GM23338 (cell line): ENCODE data around the gene CCDC184.

Source experiments
- CREB1 ChIP-seq: fragments of 250-450 bp; sonication (Bioruptor Pico); IDR thresholded peaks from 2 replicates; pipeline ENCODE4 v1.5.0; 2020; ENCODE audit warnings: low read depth, mild to moderate bottlenecking, moderate library complexity
- EZH2 ChIP-seq: fragments of 200-600 bp; sonication (generic); IDR thresholded peaks from one replicate; pipeline ENCODE4 v1.8.0; 2017; ENCODE audit warnings: antibody characterized with exemption, mild to moderate bottlenecking, low read depth; ENCODE audit not compliant: unreplicated experiment
- EZH2phosphoT487 ChIP-seq: fragments of 200-600 bp; sonication (generic); IDR thresholded peaks from one replicate; pipeline ENCODE4 v1.8.1; 2018; ENCODE audit warnings: antibody characterized with exemption; ENCODE audit not compliant: unreplicated experiment
- NANOG ChIP-seq: IDR thresholded peaks from 2 replicates; pipeline ENCODE4 v1.6.1; 2016; ENCODE audit warnings: antibody characterized with exemption, borderline replicate concordance
- POLR2AphosphoS5 ChIP-seq: IDR thresholded peaks from 2 replicates; pipeline ENCODE4 v1.6.1; 2016; ENCODE audit warnings: antibody characterized with exemption, low read depth
- ZNF331 ChIP-seq: fragments of 250-450 bp; sonication (Bioruptor Pico); IDR thresholded peaks from 2 replicates; pipeline ENCODE4 v1.5.0; 2020; ENCODE audit warnings: low read depth, mild to moderate bottlenecking, moderate library complexity
- TF ChIP-seq, protein P1 (sequence below), 2 experiments: fragments of 200-600 bp in 1 of 2; sonication (generic) in 1 of 2; conservative IDR thresholded peaks; 2 replicates each; pipeline versions ENCODE4 v1.5.1 to v1.6.1; 2016 to 2017; ENCODE audit warnings: antibody characterized with exemption in 2 of 2, low read depth in 2 of 2, mild to moderate bottlenecking in 2 of 2, moderate library complexity in 1 of 2
- TF ChIP-seq, protein P2 (sequence below): IDR thresholded peaks from 2 replicates; pipeline ENCODE4 v1.6.1; 2016; ENCODE audit warnings: antibody characterized with exemption
- TF ChIP-seq, protein P3 (sequence below): IDR thresholded peaks from one replicate; pipeline ENCODE4 v1.6.1; 2018; ENCODE audit warnings: antibody characterized with exemption; ENCODE audit not compliant: unreplicated experiment

DNA sequence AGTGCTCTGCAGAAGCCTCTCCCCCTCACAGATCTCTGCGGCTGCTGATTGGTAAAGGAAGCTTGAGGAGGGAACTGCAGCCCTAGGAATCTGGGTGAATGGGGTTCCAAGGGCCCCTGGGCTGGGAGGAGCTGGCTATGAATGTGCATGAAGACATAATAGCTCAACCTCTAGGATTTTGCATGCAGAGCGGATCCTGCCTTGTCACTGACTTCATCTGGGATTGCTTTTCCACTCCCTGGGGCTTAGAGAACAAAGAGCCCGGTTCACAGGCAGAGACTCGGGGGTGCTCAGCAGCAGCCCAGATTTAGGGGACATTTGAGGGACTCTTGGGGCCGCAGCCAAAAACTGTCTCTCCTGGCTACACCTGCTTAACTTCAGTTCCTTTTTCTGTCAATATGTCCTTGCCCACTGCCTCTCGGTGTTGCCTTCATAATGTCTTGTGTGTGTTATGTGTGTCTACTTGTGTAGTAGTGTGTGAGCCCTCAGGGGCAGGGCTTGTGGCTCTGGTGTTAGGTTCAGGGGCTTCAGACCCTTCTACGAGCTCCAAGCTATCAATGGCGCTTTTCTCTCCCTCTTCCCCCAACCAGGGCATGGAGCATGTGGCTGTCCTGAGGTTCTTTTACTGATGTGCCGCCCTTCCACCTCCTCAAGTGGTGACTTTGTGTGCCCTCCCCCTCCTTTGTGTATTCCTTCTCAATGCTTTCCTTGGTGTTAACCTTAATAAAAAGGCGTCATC lies 1.9 kb downstream of the CCDC184 start:
- TF ChIP-seq EZH2 = no peak
- no peak for TF ChIP-seq EZH2phosphoT487
- no peak for TF ChIP-seq POLR2AphosphoS5
- TF ChIP-seq, protein P1, sequence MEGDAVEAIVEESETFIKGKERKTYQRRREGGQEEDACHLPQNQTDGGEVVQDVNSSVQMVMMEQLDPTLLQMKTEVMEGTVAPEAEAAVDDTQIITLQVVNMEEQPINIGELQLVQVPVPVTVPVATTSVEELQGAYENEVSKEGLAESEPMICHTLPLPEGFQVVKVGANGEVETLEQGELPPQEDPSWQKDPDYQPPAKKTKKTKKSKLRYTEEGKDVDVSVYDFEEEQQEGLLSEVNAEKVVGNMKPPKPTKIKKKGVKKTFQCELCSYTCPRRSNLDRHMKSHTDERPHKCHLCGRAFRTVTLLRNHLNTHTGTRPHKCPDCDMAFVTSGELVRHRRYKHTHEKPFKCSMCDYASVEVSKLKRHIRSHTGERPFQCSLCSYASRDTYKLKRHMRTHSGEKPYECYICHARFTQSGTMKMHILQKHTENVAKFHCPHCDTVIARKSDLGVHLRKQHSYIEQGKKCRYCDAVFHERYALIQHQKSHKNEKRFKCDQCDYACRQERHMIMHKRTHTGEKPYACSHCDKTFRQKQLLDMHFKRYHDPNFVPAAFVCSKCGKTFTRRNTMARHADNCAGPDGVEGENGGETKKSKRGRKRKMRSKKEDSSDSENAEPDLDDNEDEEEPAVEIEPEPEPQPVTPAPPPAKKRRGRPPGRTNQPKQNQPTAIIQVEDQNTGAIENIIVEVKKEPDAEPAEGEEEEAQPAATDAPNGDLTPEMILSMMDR (conservative IDR thresholded peaks at IDR 0.05; ENCODE audit: low read depth in 2 of 2) = no peak
- no peak for TF ChIP-seq ZNF331 (CRISPR knock-in tag)
- TF ChIP-seq, protein P2, sequence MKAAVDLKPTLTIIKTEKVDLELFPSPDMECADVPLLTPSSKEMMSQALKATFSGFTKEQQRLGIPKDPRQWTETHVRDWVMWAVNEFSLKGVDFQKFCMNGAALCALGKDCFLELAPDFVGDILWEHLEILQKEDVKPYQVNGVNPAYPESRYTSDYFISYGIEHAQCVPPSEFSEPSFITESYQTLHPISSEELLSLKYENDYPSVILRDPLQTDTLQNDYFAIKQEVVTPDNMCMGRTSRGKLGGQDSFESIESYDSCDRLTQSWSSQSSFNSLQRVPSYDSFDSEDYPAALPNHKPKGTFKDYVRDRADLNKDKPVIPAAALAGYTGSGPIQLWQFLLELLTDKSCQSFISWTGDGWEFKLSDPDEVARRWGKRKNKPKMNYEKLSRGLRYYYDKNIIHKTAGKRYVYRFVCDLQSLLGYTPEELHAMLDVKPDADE = no peak
- TF ChIP-seq, protein P3, sequence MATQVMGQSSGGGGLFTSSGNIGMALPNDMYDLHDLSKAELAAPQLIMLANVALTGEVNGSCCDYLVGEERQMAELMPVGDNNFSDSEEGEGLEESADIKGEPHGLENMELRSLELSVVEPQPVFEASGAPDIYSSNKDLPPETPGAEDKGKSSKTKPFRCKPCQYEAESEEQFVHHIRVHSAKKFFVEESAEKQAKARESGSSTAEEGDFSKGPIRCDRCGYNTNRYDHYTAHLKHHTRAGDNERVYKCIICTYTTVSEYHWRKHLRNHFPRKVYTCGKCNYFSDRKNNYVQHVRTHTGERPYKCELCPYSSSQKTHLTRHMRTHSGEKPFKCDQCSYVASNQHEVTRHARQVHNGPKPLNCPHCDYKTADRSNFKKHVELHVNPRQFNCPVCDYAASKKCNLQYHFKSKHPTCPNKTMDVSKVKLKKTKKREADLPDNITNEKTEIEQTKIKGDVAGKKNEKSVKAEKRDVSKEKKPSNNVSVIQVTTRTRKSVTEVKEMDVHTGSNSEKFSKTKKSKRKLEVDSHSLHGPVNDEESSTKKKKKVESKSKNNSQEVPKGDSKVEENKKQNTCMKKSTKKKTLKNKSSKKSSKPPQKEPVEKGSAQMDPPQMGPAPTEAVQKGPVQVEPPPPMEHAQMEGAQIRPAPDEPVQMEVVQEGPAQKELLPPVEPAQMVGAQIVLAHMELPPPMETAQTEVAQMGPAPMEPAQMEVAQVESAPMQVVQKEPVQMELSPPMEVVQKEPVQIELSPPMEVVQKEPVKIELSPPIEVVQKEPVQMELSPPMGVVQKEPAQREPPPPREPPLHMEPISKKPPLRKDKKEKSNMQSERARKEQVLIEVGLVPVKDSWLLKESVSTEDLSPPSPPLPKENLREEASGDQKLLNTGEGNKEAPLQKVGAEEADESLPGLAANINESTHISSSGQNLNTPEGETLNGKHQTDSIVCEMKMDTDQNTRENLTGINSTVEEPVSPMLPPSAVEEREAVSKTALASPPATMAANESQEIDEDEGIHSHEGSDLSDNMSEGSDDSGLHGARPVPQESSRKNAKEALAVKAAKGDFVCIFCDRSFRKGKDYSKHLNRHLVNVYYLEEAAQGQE = no peak
- TF ChIP-seq CREB1 (CRISPR knock-in tag) = no peak
- TF ChIP-seq NANOG = no peak
